PC-3 (cell line): Measurements from ENCODE around the gene MAPK9. TPM values are rescaled to one million over a fixed set of nuclear protein-coding genes. Genes with fewer than 3 reads are reported as not detected.

Experiments
- ATAC-seq: fragments of 200-7000 bp; cut with Tn5 transposase; 2 replicates; pipeline ENCODE4 v1.9.1; 2020; ENCODE audit warnings: mild to moderate bottlenecking, moderate library complexity
- BruUV-seq: library from RNA; stranded (reverse); fragments of 400-500 nt; replicated peaks from 2 replicates; lab custom pipeline; 2021; lab: Mats Ljungman, UMichigan
- CTCF ChIA-PET: fragments of 300-600 bp; sonication (Branson Sonifier 250); formaldehyde crosslinking; loops from one replicate; lab custom pipeline; 2022; ENCODE audit warnings: antibody characterized with exemption; lab: Charles Lee
- POLR2A ChIA-PET: fragments of 300-600 bp; sonication (Branson Sonifier 250); formaldehyde crosslinking; loops from one replicate; lab custom pipeline; 2022; ENCODE audit warnings: antibody characterized with exemption; ENCODE audit not compliant: unreplicated experiment; lab: Charles Lee
- DNase-seq: peaks from one replicate; pipeline ENCODE4 v3.0.0-alpha.2; 2015
- H2AFZ ChIP-seq: fragments of 300-600 bp; sonication (generic); 2 replicates; pipeline ENCODE4 v1.6.0; 2016; ENCODE audit warnings: antibody characterized with exemption, low read length
- H3F3A ChIP-seq: fragments of 300-600 bp; sonication (generic); one replicate; pipeline ENCODE4 v1.6.0; 2017; ENCODE audit warnings: antibody characterized with exemption, low read length, control low read depth, mild to moderate bottlenecking; ENCODE audit not compliant: unreplicated experiment
- H3K27ac ChIP-seq: fragments of 300-600 bp; sonication (generic); 2 replicates; pipeline ENCODE4 v1.5.1; 2016; ENCODE audit warnings: mild to moderate bottlenecking, low read length
- H3K27me3 ChIP-seq: fragments of 300-600 bp; sonication (generic); 2 replicates; pipeline ENCODE4 v1.6.1; 2016; ENCODE audit warnings: low read length, mixed read lengths
- H3K36me3 ChIP-seq: fragments of 300-600 bp; sonication (generic); 2 replicates; pipeline ENCODE4 v1.6.1; 2016; ENCODE audit warnings: low read depth, mixed run types, low read length, mixed read lengths
- H3K4me1 ChIP-seq: fragments of 300-600 bp; sonication (generic); 2 replicates; pipeline ENCODE4 v1.5.1; 2016; ENCODE audit warnings: low read length; ENCODE audit not compliant: insufficient read depth
- H3K4me2 ChIP-seq: fragments of 300-600 bp; sonication (generic); 2 replicates; pipeline ENCODE4 v1.6.0; 2016; ENCODE audit warnings: low read length
- H3K4me3 ChIP-seq: fragments of 300-600 bp; sonication (generic); 2 replicates; pipeline ENCODE4 v1.5.1; 2016; ENCODE audit warnings: mild to moderate bottlenecking, low read length, mixed read lengths
- H3K79me2 ChIP-seq: fragments of 300-600 bp; sonication (generic); 2 replicates; pipeline ENCODE4 v1.6.1; 2017; ENCODE audit warnings: low read length, mixed read lengths
- H3K9ac ChIP-seq: fragments of 300-600 bp; sonication (generic); 2 replicates; pipeline ENCODE4 v1.6.0; 2016; ENCODE audit warnings: mild to moderate bottlenecking, low read length
- H3K9me2 ChIP-seq: fragments of 300-600 bp; sonication (generic); replicated peaks from 2 replicates; pipeline ENCODE4 v1.6.1; 2016; ENCODE audit warnings: mixed run types, low read length, mixed read lengths
- H3K9me3 ChIP-seq: fragments of 300-600 bp; sonication (generic); 2 replicates; pipeline ENCODE4 v1.6.1; 2016; ENCODE audit warnings: low read length, mixed read lengths
- H4K20me1 ChIP-seq: fragments of 300-600 bp; sonication (generic); 2 replicates; pipeline ENCODE4 v1.6.1; 2016; ENCODE audit warnings: low read length, mixed read lengths
- EZH2 ChIP-seq: fragments of 300-600 bp; sonication (generic); IDR thresholded peaks from one replicate; pipeline ENCODE4 v1.6.1; 2017; ENCODE audit warnings: antibody characterized with exemption, mild to moderate bottlenecking, low read length; ENCODE audit not compliant: unreplicated experiment
- EZH2phosphoT487 ChIP-seq: fragments of 300-600 bp; sonication (generic); IDR thresholded peaks from 2 replicates; pipeline ENCODE4 v1.6.1; 2018; ENCODE audit warnings: mild to moderate bottlenecking, antibody characterized with exemption, low read length, borderline replicate concordance
- intact Hi-C: fragments of 100-400 bp; cut with micrococcal nuclease; formaldehyde crosslinking; loops from 2 replicates; pipeline ENCODE4 v1.9.0; 2023
- total RNA-seq: library from RNA; depleted of rRNA; stranded (reverse); fragments of >200 nt; gene quantifications from 2 replicates; pipeline ENCODE4 v1.2.3, GENCODE V29; 2014
- TF ChIP-seq, protein P1 (sequence below): fragments of 300-600 bp; sonication (generic); conservative IDR thresholded peaks from 2 replicates; pipeline ENCODE4 v1.5.1; 2017; ENCODE audit warnings: antibody characterized with exemption, low read depth, mild to moderate bottlenecking, low read length

The MAPK9 gene
- total RNA-seq, 1 experiment from 2014 or later = 26.5 TPM

DNA sequence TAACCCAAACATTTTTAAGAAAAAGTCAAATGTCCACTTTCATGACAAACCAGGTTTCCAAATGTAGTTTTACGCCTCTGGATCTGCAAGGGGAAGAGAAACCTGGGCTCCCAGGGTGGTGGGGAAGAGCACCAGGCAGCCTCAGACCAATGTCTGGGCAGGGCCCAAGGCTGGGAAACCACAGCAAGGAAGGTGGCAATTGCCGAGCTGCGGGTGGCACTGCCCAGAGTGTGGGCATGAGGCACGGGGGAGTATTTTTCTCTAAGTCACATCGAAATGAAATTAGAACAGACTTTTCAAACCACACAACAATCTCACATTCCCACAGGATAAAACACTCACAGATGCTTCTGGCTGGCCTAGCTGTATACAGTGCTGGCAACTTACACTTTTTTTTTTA is 50.3 kb downstream of the MAPK9 start:
- Histone ChIP-seq H3K4me1 (no peaks in the 10 kb centered on the region), H4K20me1 (no peaks in the 10 kb centered on the region), H3K27ac (no peak overlapping the region), H3K4me2 (no peak overlapping the region), H3K27me3 (no peaks in the 10 kb centered on the region), H3K9me3 (no peaks in the 10 kb centered on the region), H2AFZ (no peak overlapping the region), H3F3A (no peaks in the 10 kb centered on the region), H3K79me2 (no peaks in the 10 kb centered on the region), H3K36me3 (peaks cover 14% of the 10 kb centered on the region; the same call in 1 of the 2 replicates), H3K4me3 (no peak overlapping the region), H3K9me2 (no peaks in the 10 kb centered on the region), H3K9ac (no peak overlapping the region)
- TF ChIP-seq EZH2 = no peak
- TF ChIP-seq, protein P1, sequence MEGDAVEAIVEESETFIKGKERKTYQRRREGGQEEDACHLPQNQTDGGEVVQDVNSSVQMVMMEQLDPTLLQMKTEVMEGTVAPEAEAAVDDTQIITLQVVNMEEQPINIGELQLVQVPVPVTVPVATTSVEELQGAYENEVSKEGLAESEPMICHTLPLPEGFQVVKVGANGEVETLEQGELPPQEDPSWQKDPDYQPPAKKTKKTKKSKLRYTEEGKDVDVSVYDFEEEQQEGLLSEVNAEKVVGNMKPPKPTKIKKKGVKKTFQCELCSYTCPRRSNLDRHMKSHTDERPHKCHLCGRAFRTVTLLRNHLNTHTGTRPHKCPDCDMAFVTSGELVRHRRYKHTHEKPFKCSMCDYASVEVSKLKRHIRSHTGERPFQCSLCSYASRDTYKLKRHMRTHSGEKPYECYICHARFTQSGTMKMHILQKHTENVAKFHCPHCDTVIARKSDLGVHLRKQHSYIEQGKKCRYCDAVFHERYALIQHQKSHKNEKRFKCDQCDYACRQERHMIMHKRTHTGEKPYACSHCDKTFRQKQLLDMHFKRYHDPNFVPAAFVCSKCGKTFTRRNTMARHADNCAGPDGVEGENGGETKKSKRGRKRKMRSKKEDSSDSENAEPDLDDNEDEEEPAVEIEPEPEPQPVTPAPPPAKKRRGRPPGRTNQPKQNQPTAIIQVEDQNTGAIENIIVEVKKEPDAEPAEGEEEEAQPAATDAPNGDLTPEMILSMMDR = no peak
- TF ChIP-seq EZH2phosphoT487 = no peak
- CTCF ChIA-PET = no interaction called here
- DNase-seq (no peak), ATAC-seq (no peak)
- intact Hi-C loops = no loop called here
- POLR2A ChIA-PET = no interaction called here
- no TSS peak for BruUV-seq

DNA sequence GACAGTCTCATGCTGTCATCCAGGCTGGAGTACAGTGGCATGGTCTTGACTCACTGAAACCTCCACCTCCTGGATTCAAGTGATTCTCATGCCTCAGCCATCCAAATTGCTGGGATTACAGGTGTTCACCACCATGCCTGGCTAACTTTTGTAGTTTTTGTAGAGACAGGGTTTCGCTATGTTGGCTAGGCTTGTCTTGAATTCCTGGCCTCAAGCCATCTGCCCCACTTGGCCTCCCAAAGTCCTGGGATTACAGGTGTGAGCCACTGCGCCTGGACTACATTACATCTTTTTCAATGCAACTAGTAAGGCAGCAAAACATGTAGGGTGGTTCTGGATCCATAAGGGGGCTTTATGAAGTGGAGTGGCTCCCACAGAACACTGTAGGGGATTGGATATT is 53.3 kb downstream of the MAPK9 start:
- Histone ChIP-seq H3F3A (no peaks in the 10 kb centered on the region), H3K9ac (no peak overlapping the region), H3K4me3 (no peak overlapping the region), H3K4me2 (no peak overlapping the region), H3K36me3 (peaks cover 26% of the 10 kb centered on the region), H3K4me1 (peaks cover 3% of the 10 kb centered on the region), H4K20me1 (no peaks in the 10 kb centered on the region), H3K27ac (no peak overlapping the region), H3K27me3 (no peaks in the 10 kb centered on the region), H2AFZ (no peak overlapping the region), H3K9me3 (no peaks in the 10 kb centered on the region), H3K79me2 (no peaks in the 10 kb centered on the region), H3K9me2 (no peaks in the 10 kb centered on the region)
- DNase-seq (no peak), ATAC-seq (no peak)
- intact Hi-C loops = no loop called here
- CTCF ChIA-PET = no interaction called here
- POLR2A ChIA-PET = no interaction called here
- TF ChIP-seq EZH2phosphoT487 (no peak), EZH2 (no peak)
- BruUV-seq = no TSS peak

DNA sequence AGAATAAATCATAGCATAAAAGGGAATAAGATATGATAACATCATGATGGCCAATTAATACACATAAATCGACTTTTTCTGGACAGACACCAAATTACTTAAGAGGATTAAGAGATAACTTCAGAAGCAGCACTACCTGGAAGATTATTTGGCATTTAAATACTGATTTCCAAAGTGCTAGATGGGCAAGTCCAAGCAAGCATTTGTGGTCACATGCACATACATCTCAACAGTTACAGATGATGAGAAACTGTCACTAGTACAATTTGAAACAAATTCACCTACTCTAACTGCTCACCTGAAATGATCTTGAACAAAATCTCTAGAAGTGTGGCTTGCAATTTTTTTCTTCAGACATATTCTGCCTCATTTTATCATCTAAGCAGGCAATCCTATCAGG is 56.0 kb downstream of the MAPK9 start:
- CTCF ChIA-PET = no interaction called here
- no peaks in the 10 kb centered on the region for H3F3A ChIP-seq
- no peak overlapping the region for H3K27ac ChIP-seq
- H3K36me3 ChIP-seq = peaks cover 24% of the 10 kb centered on the region
- H3K4me2 ChIP-seq = no peak overlapping the region
- H4K20me1 ChIP-seq = no peaks in the 10 kb centered on the region
- no TSS peak for BruUV-seq
- H3K27me3 ChIP-seq = no peaks in the 10 kb centered on the region
- POLR2A ChIA-PET = no interaction called here
- no peaks in the 10 kb centered on the region for H3K9me2 ChIP-seq
- no peak overlapping the region for H2AFZ ChIP-seq
- ATAC-seq (no peak), DNase-seq (no peak)
- H3K4me3 ChIP-seq = no peak overlapping the region
- H3K9ac ChIP-seq = no peak overlapping the region
- intact Hi-C loops = no loop called here
- no peaks in the 10 kb centered on the region for H3K79me2 ChIP-seq
- TF ChIP-seq EZH2phosphoT487 = no peak
- TF ChIP-seq EZH2 = no peak
- TF ChIP-seq, protein P1 = no peak
- peaks cover 12% of the 10 kb centered on the region for H3K4me1 ChIP-seq
- no peaks in the 10 kb centered on the region for H3K9me3 ChIP-seq
